ENCODE data around the gene SPINT3. TPM values are rescaled to one million over a fixed set of nuclear protein-coding genes. Genes with fewer than 3 reads are reported as not detected.

The SPINT3 gene, protein sequence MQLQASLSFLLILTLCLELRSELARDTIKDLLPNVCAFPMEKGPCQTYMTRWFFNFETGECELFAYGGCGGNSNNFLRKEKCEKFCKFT
- not detected for total RNA-seq

DNA sequence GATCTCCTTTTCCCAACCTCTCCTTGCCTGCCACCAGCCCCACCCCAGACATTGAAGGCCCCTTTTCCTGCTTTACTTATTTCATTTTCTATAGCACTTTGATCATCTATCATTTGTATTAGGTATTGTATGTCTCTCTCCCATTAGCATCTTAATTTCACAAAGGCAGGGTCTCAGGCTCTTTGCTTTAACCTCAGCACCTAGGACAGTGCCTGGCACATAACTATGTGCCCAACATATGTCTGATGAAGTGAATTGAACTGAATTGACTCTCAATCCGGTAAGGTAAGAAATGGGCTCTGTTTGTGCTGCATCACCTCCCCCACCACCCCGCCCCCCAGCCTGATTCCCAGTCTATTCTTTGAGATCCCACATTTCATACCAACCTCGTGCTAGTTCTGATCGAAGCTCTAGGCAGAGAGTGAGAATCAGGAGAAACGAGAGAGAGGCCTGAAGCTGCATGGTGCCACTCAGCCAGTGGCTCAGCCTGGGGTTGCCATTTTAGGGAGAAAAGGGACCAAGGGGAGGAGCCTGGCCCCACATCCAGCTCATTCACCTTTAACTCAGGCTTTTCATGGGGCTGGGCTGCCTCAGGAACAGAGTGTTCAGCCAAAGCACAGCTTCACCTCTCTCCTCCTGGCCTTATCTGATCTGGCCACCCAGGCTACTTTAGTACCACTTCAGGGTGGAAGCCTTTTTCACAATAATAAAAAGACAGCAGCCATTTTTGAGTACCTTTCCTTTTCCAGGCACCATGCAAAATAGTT is at the start of gene SPINT3:
Gene SPINT3 (minus strand): TSS at position 476 of the 767 bp plus-strand sequence. CDS start 14 bp downstream, at position 462.
- H3K4me1 Mint-ChIP-seq, result no peaks in the 10 kb centered on the region

DNA sequence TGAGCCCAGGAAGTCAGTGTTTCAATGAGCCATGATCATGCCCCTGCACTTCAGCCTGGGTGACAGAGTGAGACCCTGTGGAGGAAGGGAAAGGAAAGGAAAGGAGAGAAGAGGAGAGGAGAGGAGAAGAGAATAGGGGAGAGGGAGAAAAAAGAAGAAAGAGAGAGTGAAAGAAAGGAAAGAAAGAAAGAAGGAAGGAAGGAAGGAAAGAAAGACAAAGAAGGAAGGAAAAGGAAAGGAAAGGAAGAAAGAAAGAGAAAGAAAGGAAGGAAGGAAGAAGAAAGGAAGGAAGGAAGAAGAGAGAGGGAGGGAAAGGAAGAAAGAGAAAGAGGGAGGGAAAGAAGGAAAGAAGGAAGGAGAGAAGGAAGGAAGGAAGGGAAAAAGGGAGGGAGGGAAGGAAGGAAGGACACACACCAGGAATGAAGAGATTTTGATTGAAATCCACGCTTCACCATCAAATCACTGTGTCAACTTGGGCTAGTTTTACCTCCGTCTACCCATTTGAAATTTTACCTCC is 49.4 kb upstream of the SPINT3 start:
- no peaks in the 10 kb centered on the region for H3K36me3 Mint-ChIP-seq
- no peak overlapping the region for H3K27ac Mint-ChIP-seq
- no peak for DNase-seq
- peaks cover 2% of the 10 kb centered on the region for H3K9me3 Mint-ChIP-seq (ENCODE audit: low read depth)
- H3K4me3 Mint-ChIP-seq, result no peak overlapping the region
- ATAC-seq, result no peak
- H3K4me1 Mint-ChIP-seq, result no peaks in the 10 kb centered on the region
- CTCF ChIA-PET, result no interaction called here
- H3K27me3 Mint-ChIP-seq, result peaks cover 22% of the 10 kb centered on the region

More for the DNA sequence above, at the start of gene SPINT3:
- Mint-ChIP-seq H3K27ac (no peak within 1 kb of the TSS), H3K36me3 (no peaks in the 10 kb centered on the region), H3K4me3 (no peak within 1 kb of the TSS), H3K27me3 (peaks cover 26% of the 10 kb centered on the region), H3K9me3 (ENCODE audit: low read depth) (no peaks in the 10 kb centered on the region)
- CTCF ChIA-PET, result interaction anchor here (0.8 kb wide), 1 partner anchor 221 kb away, joined by 3 read pairs; no protein-coding TSS in a partner anchor
- no peak for ATAC-seq
- no peak for DNase-seq

DNA sequence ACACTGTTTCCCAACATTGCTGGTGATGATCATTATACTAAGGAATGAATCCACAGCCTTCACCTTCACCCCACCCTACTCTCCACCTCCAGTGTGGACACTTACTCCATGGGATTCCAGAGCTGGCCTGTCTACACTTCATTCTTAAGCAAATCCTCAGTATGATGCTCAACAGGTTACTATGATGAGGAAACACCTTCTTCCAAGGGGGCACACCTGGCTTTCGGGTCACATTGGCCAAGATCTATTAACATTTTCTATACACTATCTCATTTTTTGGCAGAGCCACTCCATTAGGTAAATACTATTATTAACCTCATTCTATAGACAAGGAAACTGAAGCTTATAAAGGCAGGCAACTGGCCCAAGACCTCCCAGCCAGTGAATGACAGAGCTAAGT is 39.8 kb upstream of the SPINT3 start:
- H3K27me3 Mint-ChIP-seq, result peaks cover 21% of the 10 kb centered on the region
- H3K9me3 Mint-ChIP-seq (ENCODE audit: low read depth), result no peaks in the 10 kb centered on the region
- no peak overlapping the region for H3K27ac Mint-ChIP-seq
- no peaks in the 10 kb centered on the region for H3K4me1 Mint-ChIP-seq
- no peaks in the 10 kb centered on the region for H3K36me3 Mint-ChIP-seq
- H3K4me3 Mint-ChIP-seq, result no peak overlapping the region
- DNase-seq (no peak), ATAC-seq (no peak)
- CTCF ChIA-PET, result no interaction called here

DNA sequence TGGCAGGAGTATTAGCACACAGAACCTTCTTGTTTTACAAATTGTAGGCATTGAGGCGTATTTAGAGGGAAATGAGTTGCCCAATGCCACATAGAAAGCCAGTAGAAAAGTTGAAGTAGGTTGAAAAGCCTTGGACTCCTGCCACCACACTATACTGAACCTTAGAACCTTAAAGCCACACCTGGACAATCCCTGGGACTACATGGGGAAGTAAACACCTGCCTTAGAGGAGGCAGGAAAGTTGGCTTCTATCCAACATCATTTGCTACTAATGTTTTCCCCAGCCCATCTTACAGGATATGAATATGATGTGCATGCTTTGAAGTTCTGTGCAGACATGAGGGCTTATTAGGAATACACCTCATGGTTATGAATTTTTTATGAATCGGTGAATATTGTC is 37.0 kb upstream of the SPINT3 start:
- Mint-ChIP-seq H3K4me3 (no peak overlapping the region), H3K36me3 (no peaks in the 10 kb centered on the region), H3K9me3 (ENCODE audit: low read depth) (no peaks in the 10 kb centered on the region), H3K27me3 (peaks cover 21% of the 10 kb centered on the region), H3K4me1 (no peaks in the 10 kb centered on the region), H3K27ac (no peak overlapping the region)
- DNase-seq (no peak), ATAC-seq (no peak)
- CTCF ChIA-PET, result no interaction called here

DNA sequence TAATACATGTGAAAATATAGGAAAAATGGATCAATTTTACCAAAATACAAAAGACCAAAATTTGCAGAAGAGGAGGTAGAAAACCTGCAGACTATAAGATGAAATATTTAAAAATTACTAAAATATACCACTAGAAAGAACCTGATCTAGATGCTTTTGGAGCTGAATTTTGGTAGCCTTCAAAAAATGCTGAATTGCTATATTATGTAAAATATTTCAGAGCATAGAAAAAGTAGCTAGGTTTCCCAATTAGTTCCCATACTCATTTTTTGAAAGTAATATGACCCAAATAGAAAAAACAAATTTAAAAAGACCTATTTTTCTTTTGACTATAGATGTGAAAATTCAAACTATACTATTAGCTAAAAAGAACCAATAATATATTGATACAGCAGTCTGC is 35.3 kb upstream of the SPINT3 start:
- no peaks in the 10 kb centered on the region for H3K9me3 Mint-ChIP-seq (ENCODE audit: low read depth)
- H3K27me3 Mint-ChIP-seq, result peaks cover 26% of the 10 kb centered on the region
- H3K4me1 Mint-ChIP-seq, result no peaks in the 10 kb centered on the region
- DNase-seq (no peak), ATAC-seq (no peak)
- H3K4me3 Mint-ChIP-seq, result no peak overlapping the region
- no peak overlapping the region for H3K27ac Mint-ChIP-seq
- no peaks in the 10 kb centered on the region for H3K36me3 Mint-ChIP-seq
- CTCF ChIA-PET, result interaction anchor here (0.9 to 1.0 kb wide), 2 partner anchors 34 to 220 kb away, joined by 3 to 4 read pairs; no protein-coding TSS in a partner anchor

DNA sequence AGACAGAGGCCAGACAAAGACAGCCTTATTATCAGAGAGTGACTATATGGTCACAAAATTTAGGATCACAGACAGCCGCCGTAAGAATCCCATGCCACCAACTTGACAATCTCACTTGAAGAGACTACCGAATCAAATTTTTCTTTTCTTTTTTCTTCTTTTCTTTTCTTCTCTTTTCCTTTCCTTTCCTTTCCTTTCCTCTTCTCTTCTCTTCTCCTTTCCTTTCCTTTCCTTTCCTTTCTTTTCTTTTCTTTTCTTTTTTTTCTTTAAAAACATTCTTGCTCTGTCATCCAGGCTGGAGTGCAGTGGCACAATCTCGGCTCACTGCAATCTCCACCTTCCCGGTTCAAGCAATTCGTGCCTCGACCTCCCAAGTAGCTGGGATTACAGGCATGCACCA is 33.0 kb upstream of the SPINT3 start:
- DNase-seq, result no peak
- H3K4me3 Mint-ChIP-seq, result no peak overlapping the region
- ATAC-seq, result no peak
- no peak overlapping the region for H3K27ac Mint-ChIP-seq
- H3K36me3 Mint-ChIP-seq, result no peaks in the 10 kb centered on the region
- H3K27me3 Mint-ChIP-seq, result peaks cover 31% of the 10 kb centered on the region
- no peaks in the 10 kb centered on the region for H3K9me3 Mint-ChIP-seq (ENCODE audit: low read depth)
- no peaks in the 10 kb centered on the region for H3K4me1 Mint-ChIP-seq
- CTCF ChIA-PET, result no interaction called here

DNA sequence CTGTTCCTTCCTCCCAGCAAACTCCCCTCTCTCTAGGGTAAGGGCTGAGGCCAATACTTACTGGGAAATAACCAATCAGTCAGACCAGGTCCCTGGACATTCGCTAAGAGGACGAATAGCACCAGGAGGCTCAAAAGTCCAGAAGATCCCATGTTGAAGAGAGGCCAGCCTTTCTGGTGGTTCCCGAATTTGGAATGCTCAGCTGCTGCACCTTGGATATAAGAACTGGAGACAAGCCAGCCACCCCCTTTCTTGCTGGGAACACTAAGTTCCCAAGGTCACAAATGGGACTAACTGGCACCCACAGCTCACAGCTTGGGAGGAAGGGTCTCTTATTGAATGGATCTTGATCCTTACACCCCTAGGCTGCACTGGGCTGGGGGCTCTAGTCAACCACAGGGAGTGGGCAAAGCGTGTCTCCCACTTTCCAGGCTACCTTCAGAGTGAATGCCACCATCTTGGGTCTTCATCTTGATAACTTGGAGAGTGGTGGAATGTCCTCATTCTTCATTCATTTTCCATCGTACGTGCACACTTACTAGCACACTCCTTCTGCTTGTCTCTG is 31.9 kb upstream of the SPINT3 start, which contains the start of gene EPPIN:
Gene EPPIN (minus strand): TSS at position 196 of the 565 bp plus-strand sequence. CDS start 44 bp downstream, at position 152.
- Mint-ChIP-seq H3K4me1 (no peaks in the 10 kb centered on the region), H3K9me3 (ENCODE audit: low read depth) (no peaks in the 10 kb centered on the region), H3K4me3 (no peak within 1 kb of the TSS), H3K27ac (no peak within 1 kb of the TSS), H3K36me3 (no peaks in the 10 kb centered on the region), H3K27me3 (peaks cover 35% of the 10 kb centered on the region)
- CTCF ChIA-PET, result no interaction called here
- DNase-seq (no peak), ATAC-seq (no peak)

DNA sequence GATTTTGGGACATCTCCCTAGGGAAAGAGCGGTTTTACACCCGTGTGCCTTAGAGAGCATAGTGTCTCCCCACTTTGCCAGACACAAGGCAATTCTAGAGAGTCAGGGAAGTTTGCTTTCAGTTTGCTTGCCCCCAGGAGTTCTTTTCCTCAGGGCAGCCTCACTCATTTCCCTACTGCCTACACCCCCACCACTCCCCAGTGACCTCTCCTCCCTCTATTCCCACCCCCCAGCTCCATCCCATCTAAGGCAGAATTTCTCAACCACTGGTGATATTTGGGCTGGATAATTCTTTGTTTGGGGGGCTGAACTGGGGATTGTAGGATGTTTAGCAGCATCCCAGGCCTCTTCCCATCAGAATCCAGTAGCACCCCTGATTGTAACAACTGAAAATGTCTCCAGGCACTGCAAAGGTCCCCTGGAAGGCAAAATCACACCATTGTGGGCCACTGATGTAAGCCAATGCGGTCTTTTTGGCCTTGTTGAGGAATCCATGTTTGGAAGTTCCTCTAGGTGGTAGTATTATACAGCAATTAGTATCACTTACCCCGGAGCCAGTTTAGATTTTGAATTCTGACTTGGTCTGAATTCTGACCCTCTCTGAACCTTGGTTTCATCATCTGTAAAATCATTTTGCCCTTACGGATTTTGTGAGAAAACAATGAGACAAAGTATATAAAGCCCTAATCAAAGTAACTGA is 30.5 kb upstream of the SPINT3 start:
- DNase-seq, result no peak
- no peak overlapping the region for H3K4me3 Mint-ChIP-seq
- no peaks in the 10 kb centered on the region for H3K4me1 Mint-ChIP-seq
- H3K27me3 Mint-ChIP-seq, result peaks cover 43% of the 10 kb centered on the region
- CTCF ChIA-PET, result no interaction called here
- no peaks in the 10 kb centered on the region for H3K9me3 Mint-ChIP-seq (ENCODE audit: low read depth)
- H3K27ac Mint-ChIP-seq, result no peak overlapping the region
- no peak for ATAC-seq
- no peaks in the 10 kb centered on the region for H3K36me3 Mint-ChIP-seq

DNA sequence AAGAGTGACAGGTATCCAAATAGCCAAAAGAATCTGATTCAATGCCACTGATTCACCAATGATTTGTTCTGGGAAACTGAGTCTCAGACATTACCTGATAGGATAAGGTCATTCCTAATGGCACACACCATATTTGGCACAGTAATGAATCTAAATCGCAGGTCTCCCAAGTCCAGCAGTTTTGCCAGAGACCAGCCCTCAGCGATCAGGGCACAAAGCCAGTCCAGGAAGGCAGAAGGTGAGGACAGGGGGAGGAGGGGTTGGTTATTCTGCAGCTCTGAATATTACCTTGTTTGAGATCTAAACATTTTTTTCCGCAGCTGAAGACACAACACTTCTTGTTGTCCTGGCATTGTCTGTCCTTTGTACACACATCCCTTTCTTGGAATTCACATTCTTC is 29.9 kb upstream of the SPINT3 start:
- CTCF ChIA-PET, result no interaction called here
- no peak for DNase-seq
- no peak for ATAC-seq
- Mint-ChIP-seq H3K9me3 (ENCODE audit: low read depth) (no peaks in the 10 kb centered on the region), H3K36me3 (no peaks in the 10 kb centered on the region), H3K4me3 (no peak overlapping the region), H3K27ac (no peak overlapping the region), H3K27me3 (peaks cover 42% of the 10 kb centered on the region), H3K4me1 (no peaks in the 10 kb centered on the region)

DNA sequence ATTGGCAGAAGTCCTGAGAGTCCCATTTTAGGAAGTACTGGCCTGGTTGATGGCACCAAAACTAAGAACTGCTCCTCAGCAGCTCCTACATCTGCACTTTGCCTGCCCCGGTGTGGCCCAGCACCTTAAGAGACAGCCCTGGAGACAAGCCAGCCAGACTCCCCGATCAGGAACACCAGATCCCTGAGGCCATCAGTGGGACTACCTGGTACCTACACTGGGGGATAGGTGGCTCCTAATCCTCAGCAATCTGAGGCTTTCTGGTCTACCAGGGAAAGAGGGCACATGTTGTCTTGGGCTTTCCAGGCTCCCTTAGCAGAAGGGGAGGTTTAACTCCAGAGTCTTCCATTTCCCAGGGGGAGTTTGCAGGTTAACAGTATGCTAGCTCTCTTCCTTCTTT is 24.0 kb upstream of the SPINT3 start, which contains the start of gene WFDC6:
Gene WFDC6 (minus strand): TSS at position 101 of the 400 bp plus-strand sequence. CDS start 75 bp downstream, at position 26.
- ATAC-seq, result no peak
- no peak within 1 kb of the TSS for H3K4me3 Mint-ChIP-seq
- H3K27ac Mint-ChIP-seq, result no peak within 1 kb of the TSS
- H3K4me1 Mint-ChIP-seq, result no peaks in the 10 kb centered on the region
- DNase-seq, result no peak
- CTCF ChIA-PET, result no interaction called here
- no peaks in the 10 kb centered on the region for H3K36me3 Mint-ChIP-seq
- no peaks in the 10 kb centered on the region for H3K9me3 Mint-ChIP-seq (ENCODE audit: low read depth)
- H3K27me3 Mint-ChIP-seq, result peaks cover 43% of the 10 kb centered on the region

DNA sequence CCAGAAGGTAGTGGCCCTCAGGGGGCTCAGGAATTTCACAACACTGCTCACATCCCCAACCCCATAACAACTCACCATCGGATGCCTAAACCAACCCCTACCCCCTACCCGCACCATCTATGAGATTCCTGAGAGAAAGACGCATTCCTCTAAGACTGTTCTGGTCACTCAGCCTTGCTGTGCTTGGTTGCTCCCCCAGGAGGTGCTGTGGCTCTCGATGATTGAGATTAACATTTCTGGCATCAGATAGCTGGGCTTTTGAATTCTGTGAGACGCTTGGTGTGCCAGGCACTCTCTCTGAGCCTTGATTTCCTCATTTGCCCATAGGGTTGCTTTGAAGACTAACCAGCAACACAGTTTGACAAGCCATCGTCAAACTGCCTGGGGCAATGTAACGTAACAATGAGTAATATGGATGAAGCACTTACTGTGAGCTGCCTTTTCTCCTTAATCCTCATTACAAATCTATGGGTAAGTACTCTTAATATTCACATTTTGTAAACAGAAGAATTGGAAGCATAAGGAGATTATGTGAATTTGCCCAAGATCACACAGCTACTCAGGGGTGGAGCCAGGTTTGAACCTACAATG is 22.9 kb upstream of the SPINT3 start:
- H3K9me3 Mint-ChIP-seq (ENCODE audit: low read depth), result no peaks in the 10 kb centered on the region
- no peaks in the 10 kb centered on the region for H3K36me3 Mint-ChIP-seq
- H3K27ac Mint-ChIP-seq, result no peak overlapping the region
- peaks cover 36% of the 10 kb centered on the region for H3K27me3 Mint-ChIP-seq
- H3K4me1 Mint-ChIP-seq, result no peaks in the 10 kb centered on the region
- no peak for ATAC-seq
- CTCF ChIA-PET, result no interaction called here
- H3K4me3 Mint-ChIP-seq, result no peak overlapping the region
- no peak for DNase-seq

DNA sequence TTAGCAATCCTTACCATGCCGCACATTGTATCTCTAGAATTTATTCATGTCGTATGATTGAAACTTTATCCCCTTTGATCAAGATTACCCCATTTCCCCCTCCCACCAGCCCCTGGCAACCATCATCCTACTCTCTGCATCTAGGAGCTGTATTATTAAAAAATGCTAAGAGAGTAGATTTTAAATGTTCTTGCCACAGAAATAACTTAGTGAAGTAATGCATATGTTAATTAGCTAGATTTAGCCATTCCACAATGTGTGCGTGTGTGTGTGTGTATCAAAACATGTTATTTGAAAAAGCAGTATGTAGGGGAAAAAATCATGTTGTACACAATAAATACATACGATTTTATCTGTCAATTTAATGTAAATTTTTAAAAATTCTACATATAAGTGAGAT is 11.9 kb upstream of the SPINT3 start:
- CTCF ChIA-PET, result no interaction called here
- Mint-ChIP-seq H3K27me3 (peaks cover 47% of the 10 kb centered on the region), H3K36me3 (no peaks in the 10 kb centered on the region), H3K4me1 (no peaks in the 10 kb centered on the region), H3K4me3 (no peak overlapping the region), H3K27ac (no peak overlapping the region), H3K9me3 (ENCODE audit: low read depth) (no peaks in the 10 kb centered on the region)
- ATAC-seq (no peak), DNase-seq (no peak)

DNA sequence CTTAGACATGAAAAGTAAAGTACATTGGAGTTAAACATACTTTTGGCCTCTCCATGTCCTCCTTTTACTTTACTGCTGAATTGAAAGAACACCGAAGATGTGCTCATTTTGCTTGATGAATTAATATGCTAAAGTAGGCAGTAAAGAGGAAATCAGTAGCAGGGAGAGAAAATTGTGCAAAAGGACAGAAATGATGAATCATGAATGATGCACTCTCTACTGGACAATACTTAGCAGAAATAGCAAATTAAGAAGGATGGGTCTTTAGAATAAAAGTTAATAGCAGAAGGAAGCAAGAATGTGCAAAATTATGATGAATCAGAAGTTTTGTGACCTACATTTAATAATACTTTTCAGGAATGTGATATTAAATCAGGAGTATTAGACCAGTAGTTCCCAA is 8.4 kb upstream of the SPINT3 start:
- Mint-ChIP-seq H3K27ac (no peak overlapping the region), H3K4me3 (no peak overlapping the region), H3K4me1 (no peaks in the 10 kb centered on the region), H3K9me3 (ENCODE audit: low read depth) (no peaks in the 10 kb centered on the region), H3K36me3 (no peaks in the 10 kb centered on the region), H3K27me3 (peaks cover 45% of the 10 kb centered on the region)
- ATAC-seq (no peak), DNase-seq (no peak)
- CTCF ChIA-PET, result no interaction called here

Data from activated CD8-positive, alpha-beta memory T cell treated with anti-CD3 and anti-CD28 coated beads, Interleukin-2, amount 10 ng/mL, durations not matched to agents 7 days and 5 days (primary cell).